GM12892 (cell line): ENCODE results near the gene CAT.

Experiments used
- POLR2AphosphoS5 ChIP-seq: IDR thresholded peaks from 2 replicates; pipeline ENCODE4 v1.6.1; 2011; ENCODE audit warnings: low read depth, low read length, control low read depth
- TAF1 ChIP-seq: IDR thresholded peaks from 2 replicates; pipeline ENCODE4 v1.6.1; 2011; ENCODE audit warnings: low read depth, mild to moderate bottlenecking, control low read depth, low read length, borderline replicate concordance

- no peak for TF ChIP-seq POLR2AphosphoS5
- no peak for TF ChIP-seq TAF1
Observed at GRCh38 chr11:34507156-34507555, 68.4 kb downstream of the CAT start.
